ENCODE data around the gene TSPEAR. TPM values are rescaled to one million over a fixed set of nuclear protein-coding genes. Genes with fewer than 3 reads are reported as not detected.

The TSPEAR gene
- total and polyA plus RNA-seq, 2 donors (not counting 1 experiment from before 2014, with no cell fraction given), result not detected

GRCh38 chr21:44703731-44704635, 7.4 kb downstream of the TSPEAR start:
- peaks cover 4% of the 10 kb centered on the region for H3K9me3 Mint-ChIP-seq (ENCODE audit: insufficient read depth)
- H4K20me1 ChIP-seq (ENCODE audit: control insufficient read depth, insufficient read depth, low read length, poor library complexity, severe bottlenecking), result no peaks in the 10 kb centered on the region
- H3K36me3 ChIP-seq (replicated peaks in 1 of 2; ENCODE audit: control extremely low read depth in 1 of 2, control insufficient read depth in 1 of 2, extremely low read depth in 1 of 2, insufficient read depth in 2 of 2, low read length in 1 of 2), result no peaks in the 10 kb centered on the region
- H3K4me3 Mint-ChIP-seq, result no peak overlapping the region
- no peak for TF ChIP-seq CTCF (IDR thresholded peaks at IDR 0.05)
- TF ChIP-seq EZH2 (IDR thresholded peaks at IDR 0.05; ENCODE audit: borderline replicate concordance, insufficient read depth, low read depth, low read length, poor library complexity, severe bottlenecking), result no peak
- POLR2A ChIA-PET, result no interaction called here
- no peaks in the 10 kb centered on the region for H3K4me1 Mint-ChIP-seq
- H3K9ac ChIP-seq (ENCODE audit: low read length), result no peak overlapping the region
- no peak overlapping the region for H3K27ac ChIP-seq (ENCODE audit: low read length in 2 of 2)
- intact Hi-C loops (cut with micrococcal nuclease), result no loop called here
- CTCF ChIA-PET, result no interaction called here
- WGBS (ENCODE audit: insufficient coverage), result 38% methylated on average over 12 of the region's 13 CpGs
- H2AFZ ChIP-seq (ENCODE audit: insufficient read depth, low read depth, low read length, poor library complexity, severe bottlenecking), result no peak overlapping the region
- H3K9me3 ChIP-seq (ENCODE audit: control extremely low read depth in 1 of 3, control insufficient read depth in 2 of 3, insufficient read depth in 1 of 3, low read length in 2 of 3), result peaks cover 0 to 34% (median 7%) of the 10 kb centered on the region in 3 donors
- no peak for ATAC-seq (ENCODE audit: low read depth)
- peaks cover 0 to 74% (median 30%) of the 10 kb centered on the region in 4 experiments for H3K27me3 ChIP-seq (replicated peaks in 1 of 4; ENCODE audit: control extremely low read depth in 1 of 4, control insufficient read depth in 3 of 4, insufficient read depth in 4 of 4, low read length in 3 of 4)
- H3K4me2 ChIP-seq (replicated peaks; ENCODE audit: low read depth, low read length, poor library complexity, severe bottlenecking), result no peak overlapping the region
- no peak overlapping the region for H3K4me3 ChIP-seq (ENCODE audit: control extremely low read depth in 1 of 5, extremely low read depth in 1 of 5, insufficient read depth in 1 of 5, low read depth in 2 of 5, low read length in 4 of 5)
- no peaks in the 10 kb centered on the region for H3K79me2 ChIP-seq (ENCODE audit: control insufficient read depth, insufficient read depth, low read length)
- no peaks in the 10 kb centered on the region for H3K4me1 ChIP-seq (ENCODE audit: control insufficient read depth in 2 of 2, insufficient read depth in 2 of 2, low read length in 2 of 2)
- peaks cover 55% of the 10 kb centered on the region for H3K27me3 Mint-ChIP-seq
- DNase-seq, result no peak
- H3K27ac Mint-ChIP-seq, result no peak overlapping the region

All from B cell (primary cell).